Measurements from ENCODE around the gene UNC5B.

- TF ChIP-seq POLR2A (IDR thresholded peaks at IDR 0.05) = no peak
- TF ChIP-seq CTCF (IDR thresholded peaks at IDR 0.05) = no peak
These were observed 105.4 kb downstream of the UNC5B start for GRCh38 chr10:71317739-71318138.

Measured in tibial nerve (tissue), 3 donors.